PFSK-1 (cell line): Measurements from ENCODE around the gene EDC3.

Experiments
- POLR2AphosphoS5 ChIP-seq: IDR thresholded peaks from 2 replicates; pipeline ENCODE4 v1.6.1; 2012; ENCODE audit warnings: low read depth, mild to moderate bottlenecking, control low read depth, low read length, moderate library complexity
- REST ChIP-seq, 2 experiments: IDR thresholded peaks; 2 replicates each; pipeline versions ENCODE4 v1.6.1 to v1.8.0; 2011 to 2012; ENCODE audit warnings: low read depth in 2 of 2, low read length in 2 of 2, control low read depth in 1 of 2, inconsistent platforms in 1 of 2, mild to moderate bottlenecking in 1 of 2, moderate library complexity in 1 of 2; ENCODE audit not compliant: insufficient read depth in 1 of 2
- TAF1 ChIP-seq: IDR thresholded peaks from 2 replicates; pipeline ENCODE4 v1.6.1; 2012; ENCODE audit warnings: low read length, control low read depth, borderline replicate concordance; ENCODE audit not compliant: insufficient read depth

GRCh38 chr15:74642734-74643664, 52.8 kb downstream of the EDC3 start:
- TF ChIP-seq POLR2AphosphoS5 (no peak), REST (IDR thresholded peaks at IDR 0.05; ENCODE audit: insufficient read depth in 1 of 2, low read depth in 2 of 2, low read length in 2 of 2) (no peak), TAF1 (no peak)
